ENCODE results near the gene SLC25A29.

GRCh38 chr14:100303925-100304324, 2.3 kb downstream of the SLC25A29 start:
- TF ChIP-seq POLR2A (IDR thresholded peaks at IDR 0.05; ENCODE audit: control extremely low read depth in 1 of 2, low read depth in 2 of 2, low read length in 2 of 2) (no peak), CTCF (IDR thresholded peaks at IDR 0.05; ENCODE audit: control extremely low read depth in 1 of 3, insufficient read depth in 1 of 3, low read depth in 1 of 3, low read length in 3 of 3) (no peak), POLR2AphosphoS5 (IDR thresholded peaks at IDR 0.05; ENCODE audit: low read depth, low read length) (no peak)

Measured in H1 (cell line).